NCI-H146 treated with DMSO at 0.1 percent for 48 hours (cell line): ENCODE measurements around the gene IL21R.

ENCODE experiments used
- DNase-seq: peaks from one replicate; lab custom pipeline; 2025; ENCODE audit not compliant: unreplicated experiment; lab: John Stamatoyannopoulos, UW

Gene IL21R

DNA sequence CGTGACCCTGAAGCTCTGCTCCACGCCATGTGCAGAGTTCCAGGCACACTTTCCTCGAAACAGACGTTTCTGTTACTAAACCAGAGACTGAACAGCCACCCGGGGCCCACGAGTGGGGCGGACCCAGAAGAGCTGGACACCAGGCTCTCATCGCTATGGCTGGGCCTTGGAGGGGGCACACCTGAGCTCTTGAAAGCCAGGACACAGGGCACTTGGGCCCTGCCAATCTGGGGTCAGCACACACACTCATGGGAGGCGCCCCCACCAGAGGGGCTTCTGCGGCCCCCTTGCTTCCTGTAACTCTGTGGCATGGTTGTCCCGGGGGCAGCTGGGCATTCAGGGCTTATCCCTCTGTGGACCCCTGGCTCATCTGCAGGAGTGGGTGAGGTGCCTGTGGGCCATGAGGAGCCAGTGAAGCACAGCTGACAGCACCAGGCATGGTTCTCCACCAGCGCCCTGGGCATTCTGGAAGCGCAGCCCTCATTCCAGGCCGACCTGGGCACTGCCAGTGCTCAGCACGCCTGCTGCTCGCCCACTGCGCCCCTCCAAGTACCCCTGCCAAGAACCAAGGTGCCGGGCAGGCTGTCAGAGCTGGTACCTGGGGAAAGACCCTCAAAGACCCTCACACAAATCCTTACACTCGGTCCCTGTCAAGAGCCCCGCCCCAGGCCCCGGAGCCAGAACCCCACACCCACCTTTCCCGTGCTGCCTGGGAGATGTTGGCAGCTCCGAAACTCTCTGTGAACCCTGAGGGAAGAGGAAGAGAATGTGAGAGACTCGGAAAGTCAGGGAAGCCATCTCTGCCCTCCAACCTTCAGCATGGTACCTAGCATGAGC lies 61.1 kb downstream of the IL21R start:
- DNase-seq: no peak

DNA sequence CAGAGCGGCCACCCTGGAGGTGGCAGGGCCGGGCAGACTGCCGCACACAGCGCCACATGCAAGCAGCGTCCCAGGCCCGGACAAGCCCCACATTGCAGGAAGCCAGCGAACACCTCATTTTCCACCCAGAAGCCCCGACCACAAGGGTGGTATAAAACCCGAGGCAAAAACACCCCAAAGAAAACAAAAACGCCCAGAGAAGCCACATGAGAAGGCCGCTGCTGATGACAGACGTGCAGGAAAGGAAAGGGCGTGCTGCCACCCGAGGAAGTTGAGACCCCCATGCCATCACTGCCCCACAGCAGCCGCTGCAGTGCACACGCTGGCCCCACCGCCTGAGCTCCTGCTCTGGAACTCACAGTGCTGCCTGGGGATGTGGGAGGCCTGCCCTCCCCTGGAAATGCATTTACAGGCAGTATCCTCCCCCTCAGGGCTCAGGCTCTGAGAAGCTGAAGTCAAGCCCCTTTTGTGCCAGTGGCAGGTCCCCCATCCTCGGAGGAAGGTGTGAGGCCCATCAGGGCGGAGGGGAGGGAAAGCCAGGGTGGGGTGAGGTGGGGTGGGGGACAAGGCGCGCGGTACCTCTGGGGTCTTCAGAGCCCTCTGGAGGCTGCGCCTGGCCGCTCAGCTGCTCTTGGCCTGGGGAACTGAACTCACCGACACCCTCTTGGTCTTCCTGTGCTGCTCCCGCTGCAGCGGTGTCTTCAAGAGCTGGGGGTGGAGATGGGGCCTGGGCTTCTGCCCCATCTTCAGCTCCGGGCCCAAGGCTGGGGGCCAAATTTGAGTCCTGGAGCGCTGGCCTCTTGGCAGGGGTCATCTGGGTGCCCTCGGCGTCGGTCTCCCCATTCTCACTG lies 62.0 kb downstream of the IL21R start:
- no peak for DNase-seq

DNA sequence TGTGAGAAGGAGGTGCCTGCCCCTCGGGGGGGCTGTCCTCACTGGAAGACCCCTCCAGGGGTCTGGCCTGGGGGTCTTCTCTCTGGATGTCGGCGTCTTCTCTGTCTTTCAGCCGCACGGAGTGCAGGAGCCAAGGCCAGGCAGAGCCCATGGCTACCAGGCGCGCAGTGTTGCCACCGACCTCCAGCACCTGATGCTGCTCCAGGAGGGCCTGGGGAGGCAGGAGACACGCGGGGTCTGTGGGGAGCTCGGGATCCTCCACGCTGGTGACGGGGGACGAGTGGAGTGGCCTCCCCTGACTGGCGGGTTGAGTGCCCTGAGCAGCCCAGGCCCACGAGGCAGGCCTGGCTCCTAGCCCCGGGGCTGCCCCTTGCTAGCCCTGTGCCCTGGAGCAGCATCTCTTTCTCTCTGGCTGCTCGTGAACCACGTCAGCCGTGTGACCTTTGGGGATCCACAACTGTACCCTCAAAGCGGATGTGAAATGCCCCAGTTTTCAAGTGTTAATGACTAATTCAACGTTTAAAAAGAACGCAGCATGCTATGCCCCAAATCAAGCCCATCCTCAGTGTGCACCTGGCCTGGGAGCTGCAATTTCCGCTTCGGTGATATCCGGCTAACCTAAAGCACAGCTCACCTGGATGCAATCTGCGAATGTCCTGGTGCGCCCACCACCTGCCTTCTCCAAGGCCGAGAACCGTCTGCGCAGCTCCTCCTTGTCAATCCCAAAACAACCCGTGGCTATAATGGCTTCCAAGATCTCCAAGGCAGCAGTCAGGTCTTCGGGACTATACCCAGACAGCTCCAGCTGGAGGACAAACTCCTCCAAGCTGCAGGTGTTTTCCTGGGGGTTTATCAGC lies 62.9 kb downstream of the IL21R start:
- DNase-seq: no peak

DNA sequence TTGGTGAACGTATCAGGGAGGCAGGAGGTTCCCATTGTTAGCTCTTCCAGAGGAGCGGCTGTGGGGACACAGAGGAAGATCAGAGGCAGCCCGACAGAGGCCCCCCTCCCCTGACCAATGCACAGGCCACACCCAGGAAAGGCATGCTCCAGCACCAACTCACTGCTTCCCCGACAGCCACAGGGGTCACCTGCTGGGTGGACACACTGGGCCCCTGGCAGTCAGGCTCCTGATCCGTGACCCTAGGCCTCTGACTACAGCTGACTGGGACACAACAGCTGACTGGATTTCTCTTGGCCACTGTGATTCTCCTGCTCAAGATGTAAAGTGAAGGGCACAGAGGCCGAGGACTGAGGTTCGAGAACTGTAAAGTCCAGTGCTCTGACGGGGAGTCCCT lies 63.5 kb downstream of the IL21R start:
- DNase-seq: no peak

DNA sequence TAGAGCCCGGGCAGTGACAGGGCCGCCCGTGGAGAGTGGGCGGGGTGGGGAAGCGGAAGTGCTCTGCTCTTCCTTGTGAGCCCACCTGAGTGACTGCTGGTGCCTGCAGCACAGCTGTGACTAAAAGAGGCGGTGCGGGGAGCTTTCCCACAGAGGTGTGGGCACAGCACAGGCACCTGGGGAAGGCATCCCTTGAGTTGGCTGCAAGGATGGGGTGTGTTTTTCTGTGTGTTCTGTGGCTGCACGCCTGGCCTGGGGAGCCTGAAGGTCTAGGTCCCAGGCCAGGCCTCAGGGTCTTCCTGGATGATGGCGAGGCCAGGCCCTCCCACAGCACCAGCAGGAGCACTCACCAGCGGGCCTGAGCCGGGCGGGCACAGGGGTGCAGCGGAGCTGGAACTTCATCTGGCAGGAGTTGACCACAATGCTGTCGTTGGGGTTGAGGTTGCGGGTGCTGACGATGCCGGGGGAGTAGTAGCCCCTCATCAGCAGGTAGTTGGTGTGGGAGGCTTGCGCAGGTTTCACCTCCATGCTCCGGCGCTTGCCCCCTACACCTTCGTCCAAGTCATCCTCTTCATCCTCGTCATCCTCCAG lies 67.1 kb downstream of the IL21R start:
- no peak for DNase-seq

DNA sequence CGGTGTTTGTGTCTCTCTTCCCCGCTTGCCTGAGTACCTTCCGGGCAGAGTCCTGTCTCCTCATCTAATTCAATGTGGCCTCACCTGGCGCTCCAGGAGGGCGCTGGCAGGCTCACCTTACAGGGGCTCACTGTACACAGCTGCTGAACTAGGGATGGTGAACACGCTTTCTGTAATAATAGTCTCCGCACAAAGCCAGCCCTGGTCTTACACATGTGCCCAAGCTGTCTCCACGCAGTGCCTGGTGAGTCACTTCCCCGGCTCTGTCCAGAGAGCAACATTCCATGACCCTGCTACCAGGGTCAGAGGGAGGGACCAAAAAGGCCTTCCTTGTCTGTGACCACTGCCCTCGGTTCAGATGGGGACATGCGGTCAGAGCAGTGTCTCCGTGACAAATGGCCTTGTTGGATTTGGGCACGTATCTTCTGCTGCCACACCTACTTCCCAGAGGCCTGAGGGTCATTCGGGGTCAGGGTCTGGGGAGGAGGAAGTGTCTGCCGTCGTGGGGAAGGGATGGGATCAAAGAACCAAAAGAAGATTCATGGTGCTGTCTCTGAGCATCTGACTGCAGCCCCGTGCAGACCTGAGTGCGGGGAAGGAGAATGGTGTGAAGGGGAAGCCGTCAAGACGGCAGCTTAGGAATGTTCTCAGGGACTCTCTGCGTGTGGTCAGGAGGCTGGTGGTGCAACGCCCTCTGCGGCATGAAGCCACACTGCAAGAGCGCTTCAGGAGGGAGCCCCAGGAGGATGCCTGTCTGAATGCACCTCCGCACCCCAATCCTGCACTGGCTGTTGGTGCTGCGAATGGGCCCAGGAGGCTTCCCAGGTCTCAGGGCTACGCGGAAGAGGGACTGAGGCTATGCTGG lies 68.8 kb downstream of the IL21R start:
- no peak for DNase-seq

DNA sequence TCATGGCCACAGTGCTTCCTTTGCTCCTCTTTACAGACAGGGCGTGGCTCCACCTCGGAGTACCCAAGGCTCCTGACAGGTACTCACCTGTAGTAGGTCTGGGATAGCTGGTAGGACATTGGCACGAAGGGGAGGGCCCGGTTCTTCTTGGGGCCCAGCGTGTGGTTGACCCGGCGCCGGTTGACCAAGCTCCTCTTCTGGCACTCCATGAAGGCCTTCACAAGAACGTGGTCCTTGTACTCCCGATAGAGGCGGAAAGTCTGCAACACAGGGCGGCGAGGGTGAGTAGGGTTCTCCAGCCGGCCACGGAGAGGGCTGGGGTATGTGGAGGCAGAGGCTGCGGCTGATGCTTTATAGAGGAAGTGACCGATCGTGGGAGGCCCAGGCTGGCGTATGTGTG lies 69.7 kb downstream of the IL21R start:
- no peak for DNase-seq

DNA sequence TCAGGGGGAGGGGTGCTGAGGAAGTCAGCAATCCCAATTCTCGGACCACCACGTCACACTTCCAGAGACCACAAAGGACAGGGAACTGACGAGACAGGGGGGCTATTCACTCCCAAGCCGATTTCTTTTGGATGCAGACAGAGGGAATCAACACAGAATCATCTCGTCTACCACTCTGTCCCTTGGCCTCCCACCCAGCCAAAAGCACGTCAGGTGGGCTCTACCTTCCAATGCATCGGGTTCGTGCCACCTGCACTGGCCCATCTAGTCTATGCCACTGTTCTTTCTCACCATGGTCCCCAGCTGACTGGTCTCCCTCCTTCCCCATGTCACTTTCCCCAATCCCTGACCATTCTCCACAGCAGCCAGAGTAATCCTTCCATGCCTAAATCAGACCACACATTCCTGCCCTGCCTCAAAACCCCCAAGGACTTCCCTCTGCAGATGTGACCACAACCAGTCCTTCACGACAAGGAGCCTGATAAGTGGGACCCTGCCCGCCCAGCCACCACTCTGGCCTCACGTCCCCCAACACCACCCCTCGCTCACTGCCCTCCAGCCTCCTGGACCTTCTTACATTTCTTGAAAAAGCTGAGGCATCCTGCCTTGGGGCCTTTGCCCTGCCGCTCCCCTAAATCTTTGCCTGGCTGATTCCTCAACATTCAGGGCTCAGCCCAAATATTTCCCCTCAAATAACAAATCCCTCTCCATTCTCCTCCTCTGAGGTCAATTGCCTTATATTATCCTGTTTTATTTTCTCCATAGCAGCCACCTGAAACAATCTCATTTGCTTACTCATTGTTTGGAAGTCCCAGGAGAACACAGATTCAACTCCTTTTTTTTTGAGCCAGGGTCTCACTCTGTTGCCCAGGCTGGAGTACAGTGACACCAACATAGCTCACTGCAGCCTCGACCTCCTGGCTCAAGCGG lies 70.4 kb downstream of the IL21R start:
- DNase-seq: no peak

DNA sequence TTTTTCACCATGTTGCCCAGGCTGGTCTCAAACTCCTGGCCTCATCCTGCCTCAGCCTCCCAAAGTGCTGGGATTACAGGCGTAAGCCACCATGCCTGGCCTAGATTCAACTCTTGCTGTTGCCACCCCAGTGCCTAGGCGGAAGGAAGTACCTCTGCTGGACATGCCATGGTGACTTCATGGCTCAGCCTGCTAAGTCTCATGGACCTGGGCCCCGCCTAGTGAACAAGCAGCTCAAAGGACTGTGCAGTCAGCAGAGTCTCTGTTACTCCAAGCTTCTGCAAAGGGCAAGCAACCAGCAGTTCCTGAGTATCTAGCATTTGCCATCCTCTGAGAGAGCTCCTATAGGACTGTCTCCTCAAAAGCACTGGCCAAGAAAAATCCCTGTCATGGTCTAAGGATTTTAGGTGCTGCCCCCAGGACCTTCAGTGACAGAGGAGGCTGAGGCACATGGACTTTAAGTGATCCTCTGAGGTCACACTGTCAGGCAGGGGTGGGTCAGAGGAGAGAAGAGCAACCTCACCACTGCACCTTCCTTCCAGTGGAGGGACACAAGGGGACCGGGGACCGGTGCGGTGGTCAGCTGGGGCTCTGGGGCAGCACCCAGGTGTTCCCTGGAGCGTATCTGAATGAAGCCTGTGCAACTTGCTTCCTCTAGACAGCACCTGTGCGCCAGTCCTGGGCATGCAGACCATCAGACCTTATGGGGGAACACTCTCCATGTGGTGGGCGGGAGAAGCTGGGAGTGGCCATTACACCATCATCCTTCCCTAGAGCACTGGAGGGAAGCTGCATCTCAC lies 71.3 kb downstream of the IL21R start:
- no peak for DNase-seq

DNA sequence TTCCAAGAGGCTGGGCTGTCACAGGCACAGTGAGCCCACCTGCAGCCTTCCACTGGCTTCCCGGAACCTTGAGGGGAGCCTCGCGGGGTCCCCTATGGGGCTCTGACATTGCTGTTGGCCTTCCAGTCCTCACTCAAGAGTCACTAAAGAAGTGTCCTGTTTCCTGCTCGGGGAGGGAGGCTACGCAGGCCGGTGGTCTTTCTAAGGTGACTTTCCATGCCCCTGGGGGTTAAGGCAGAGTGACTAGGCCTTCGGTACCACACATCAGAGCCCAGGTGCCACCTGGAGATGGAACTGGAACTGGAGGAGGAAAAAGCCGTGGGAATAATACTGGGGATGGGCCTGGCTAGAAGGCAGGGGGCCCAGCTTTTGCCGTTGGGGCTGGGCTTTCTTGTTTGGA lies 72.1 kb downstream of the IL21R start:
- DNase-seq: no peak

DNA sequence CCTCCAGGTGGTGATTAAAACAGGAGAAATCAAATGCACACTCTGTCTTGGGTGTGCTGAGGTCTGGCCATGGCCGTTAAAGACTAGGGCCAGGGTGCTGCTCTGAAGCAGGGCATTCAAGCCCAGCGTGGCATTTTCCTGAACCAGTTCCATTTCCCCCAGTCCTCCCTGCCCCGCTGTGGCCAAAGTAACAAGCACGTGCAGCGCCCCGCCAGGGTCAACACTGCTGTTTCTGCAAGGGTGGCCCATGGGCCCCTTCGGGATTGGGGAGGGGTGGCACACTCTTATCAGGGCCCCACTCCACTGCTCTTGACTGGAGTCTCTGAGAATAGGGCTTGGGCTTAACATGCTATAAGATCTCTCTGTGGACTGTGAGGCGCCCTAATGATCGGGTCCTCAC lies 72.9 kb downstream of the IL21R start:
- DNase-seq: no peak

DNA sequence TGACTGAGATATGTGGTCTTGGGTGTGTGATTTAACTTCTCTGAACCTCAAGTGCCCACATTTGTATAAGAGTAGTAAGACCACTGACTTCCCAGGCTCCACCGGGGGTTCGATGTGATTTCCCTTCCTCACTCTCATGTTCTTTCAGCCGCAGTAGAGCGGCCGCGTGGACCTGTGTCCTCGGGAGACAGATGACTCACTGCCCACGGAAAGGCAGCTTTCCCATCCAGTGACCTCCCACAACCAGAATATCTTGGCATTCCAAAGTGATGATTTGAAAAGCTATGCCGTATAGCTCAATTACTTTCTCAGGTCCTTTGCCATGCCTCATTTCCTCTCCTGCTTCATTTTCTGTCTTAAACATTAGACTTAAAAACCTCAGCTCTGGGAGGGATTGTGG lies 73.6 kb downstream of the IL21R start:
- DNase-seq: no peak

DNA sequence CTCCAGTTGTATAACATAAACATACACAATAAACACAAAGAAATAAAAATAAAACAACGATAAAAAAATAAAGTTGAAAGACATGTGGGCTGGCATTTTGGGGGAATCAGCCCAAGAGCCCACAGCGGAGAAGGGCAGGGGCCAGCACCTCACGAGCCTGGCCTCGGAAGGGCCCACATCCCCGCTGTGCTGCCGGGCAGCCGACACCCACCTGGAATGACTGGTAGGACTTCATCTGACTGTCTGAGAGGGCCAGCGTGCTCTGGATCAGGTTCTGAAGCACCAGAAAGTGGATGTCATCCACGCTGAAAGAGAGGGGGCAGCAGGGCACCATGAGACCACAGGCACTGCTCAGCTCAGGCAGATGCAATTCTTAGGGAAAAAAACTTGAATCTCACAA lies 74.3 kb downstream of the IL21R start:
- DNase-seq: no peak

DNA sequence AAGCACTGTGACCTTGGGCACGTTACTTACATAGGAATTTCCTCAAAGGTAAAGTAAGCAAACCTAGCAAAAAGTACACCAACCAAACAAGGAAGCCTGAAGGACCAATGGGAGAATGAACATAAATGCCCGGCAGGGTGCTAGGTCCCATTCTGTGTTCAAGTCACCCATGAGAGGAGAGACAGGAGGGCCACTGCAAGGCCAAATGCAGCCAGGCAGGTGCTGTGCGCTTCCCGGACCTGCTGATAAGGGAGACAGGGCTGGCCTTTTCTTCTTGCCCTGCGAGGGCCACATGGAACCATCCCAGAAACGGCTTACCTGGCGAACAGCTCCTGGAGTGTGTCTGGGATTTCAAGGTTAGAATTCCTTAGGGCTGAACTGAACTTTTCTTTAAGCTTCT lies 78.8 kb downstream of the IL21R start:
- no peak for DNase-seq

DNA sequence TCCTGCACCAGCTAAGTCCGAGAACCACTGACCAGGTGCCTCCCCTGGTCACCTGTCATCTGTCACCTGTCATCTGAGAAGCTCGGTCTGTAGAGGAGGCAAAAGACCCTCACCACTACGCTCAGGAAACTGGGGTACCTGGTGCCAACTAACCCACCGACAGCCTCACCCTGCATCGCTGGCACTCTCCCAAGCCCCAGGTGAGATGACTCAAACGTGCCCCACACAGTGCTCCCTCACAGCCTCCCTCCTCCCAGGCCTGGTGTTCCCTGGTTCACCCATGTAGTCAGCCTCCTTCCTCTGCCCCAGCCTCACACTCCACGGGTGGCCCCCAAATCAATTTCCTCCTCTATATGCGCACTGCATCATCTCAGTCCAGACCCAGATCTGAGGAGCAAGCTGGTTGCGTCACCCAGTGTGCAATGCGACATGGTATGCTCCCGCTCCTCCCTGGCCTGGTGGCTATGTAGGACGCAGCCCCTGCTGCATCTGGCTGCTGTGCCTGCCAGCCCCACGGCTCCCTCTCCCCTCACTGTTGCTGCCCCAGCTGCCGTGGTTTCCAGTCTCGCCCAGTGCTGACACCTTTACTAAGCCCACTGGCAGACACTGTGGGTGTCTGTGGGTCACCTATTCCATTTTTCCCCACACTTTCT lies 79.4 kb downstream of the IL21R start:
- DNase-seq: no peak

DNA sequence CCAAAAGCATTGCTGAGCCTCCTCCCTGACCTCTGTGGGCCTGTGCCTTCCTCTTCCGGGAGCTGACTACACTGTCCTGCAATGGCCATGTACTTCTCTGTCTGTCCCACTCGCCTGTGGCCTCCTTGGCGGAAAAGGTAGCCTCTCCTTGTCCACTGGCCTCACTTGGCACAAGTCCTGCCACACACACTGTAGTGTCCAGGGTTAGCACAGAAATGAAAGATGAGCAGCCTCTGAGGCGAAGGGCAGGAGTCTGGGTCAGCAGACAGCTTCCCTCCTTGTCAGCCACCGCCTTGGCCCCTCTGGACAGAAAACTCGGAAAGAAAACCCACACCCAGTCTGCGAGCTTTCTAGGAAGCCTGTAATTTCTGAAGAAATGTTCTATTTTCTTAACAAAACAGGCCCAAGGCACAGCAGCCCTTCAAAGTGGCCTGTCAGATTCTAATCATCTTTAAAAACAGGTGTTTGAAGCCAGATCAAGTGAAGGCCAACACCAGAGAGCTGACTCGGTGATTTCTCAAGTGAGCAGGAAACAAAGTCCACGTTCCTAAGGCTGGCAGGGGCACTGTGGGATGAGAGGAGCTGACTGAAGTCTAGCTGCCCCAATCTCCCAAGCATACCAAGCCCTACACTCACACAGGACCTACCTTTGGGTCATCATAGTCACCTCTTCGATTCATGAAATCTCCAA lies 80.6 kb downstream of the IL21R start:
- no peak for DNase-seq

DNA sequence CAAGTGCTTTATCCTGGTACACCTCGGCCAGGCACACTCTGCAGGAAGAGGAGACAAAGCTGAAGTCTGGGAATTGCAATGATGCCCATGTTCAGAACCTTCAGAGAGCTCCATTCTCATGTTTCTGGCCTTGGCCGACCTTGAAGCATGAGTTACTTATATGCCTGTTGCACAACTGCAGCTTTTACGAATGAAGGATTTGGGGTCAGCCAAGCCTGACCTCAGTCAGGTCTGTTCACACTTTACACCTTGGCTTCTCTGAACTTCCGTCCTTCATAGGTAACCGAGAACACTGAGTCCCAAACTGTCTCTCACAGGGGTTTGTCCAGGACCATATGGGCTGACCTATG lies 81.1 kb downstream of the IL21R start:
- no peak for DNase-seq
